ENCODE measurements around the gene BMP8A.
"Not testable (repeated sequence)": the region's sequence is repeated elsewhere in the genome, so short reads cannot be mapped to it uniquely, and the experiment has no call there.

The BMP8A gene

GRCh38 chr1:39515131-39516086 lies 24.0 kb downstream of the BMP8A start:
- H3K4me2 ChIP-seq (ENCODE audit: low read depth, low read length, poor library complexity, severe bottlenecking); H3K9me3 ChIP-seq (ENCODE audit: insufficient read depth, low read depth, low read length); H3F3A ChIP-seq (ENCODE audit: low read depth); H3K9me2 ChIP-seq (replicated peaks; ENCODE audit: low read depth, low read length); H3K4me3 ChIP-seq (ENCODE audit: low read length, poor library complexity, severe bottlenecking); H3K27me3 ChIP-seq (ENCODE audit: insufficient read depth, low read length, poor library complexity, severe bottlenecking); H3K4me1 ChIP-seq (ENCODE audit: insufficient read depth, low read length, poor library complexity, severe bottlenecking); H2AFZ ChIP-seq (ENCODE audit: low read length); H3K9ac ChIP-seq (ENCODE audit: low read depth, low read length, poor library complexity, severe bottlenecking); H4K20me1 ChIP-seq (ENCODE audit: insufficient read depth, low read length, poor library complexity, severe bottlenecking); H3K79me2 ChIP-seq (ENCODE audit: insufficient read depth, low read length); H3K36me3 ChIP-seq (ENCODE audit: insufficient read depth, low read length): not testable (repeated sequence)

- not testable (repeated sequence) for H3K9me2 ChIP-seq (replicated peaks; ENCODE audit: low read depth, low read length); H2AFZ ChIP-seq (ENCODE audit: low read length); H3K4me2 ChIP-seq (ENCODE audit: low read depth, low read length, poor library complexity, severe bottlenecking); H3K9me3 ChIP-seq (ENCODE audit: insufficient read depth, low read depth, low read length); H3K27me3 ChIP-seq (ENCODE audit: insufficient read depth, low read length, poor library complexity, severe bottlenecking); H3K36me3 ChIP-seq (ENCODE audit: insufficient read depth, low read length); H3F3A ChIP-seq (ENCODE audit: low read depth); H3K9ac ChIP-seq (ENCODE audit: low read depth, low read length, poor library complexity, severe bottlenecking); H4K20me1 ChIP-seq (ENCODE audit: insufficient read depth, low read length, poor library complexity, severe bottlenecking); H3K4me3 ChIP-seq (ENCODE audit: low read length, poor library complexity, severe bottlenecking); H3K4me1 ChIP-seq (ENCODE audit: insufficient read depth, low read length, poor library complexity, severe bottlenecking); H3K79me2 ChIP-seq (ENCODE audit: insufficient read depth, low read length)
These were observed 25.4 kb downstream of the BMP8A start for GRCh38 chr1:39516841-39517240.

GRCh38 chr1:39517936-39518335 lies 26.5 kb downstream of the BMP8A start:
- H3K9me2 ChIP-seq (replicated peaks; ENCODE audit: low read depth, low read length); H3K9ac ChIP-seq (ENCODE audit: low read depth, low read length, poor library complexity, severe bottlenecking); H3K4me2 ChIP-seq (ENCODE audit: low read depth, low read length, poor library complexity, severe bottlenecking); H3K9me3 ChIP-seq (ENCODE audit: insufficient read depth, low read depth, low read length); H4K20me1 ChIP-seq (ENCODE audit: insufficient read depth, low read length, poor library complexity, severe bottlenecking); H3K4me3 ChIP-seq (ENCODE audit: low read length, poor library complexity, severe bottlenecking); H3F3A ChIP-seq (ENCODE audit: low read depth); H2AFZ ChIP-seq (ENCODE audit: low read length); H3K4me1 ChIP-seq (ENCODE audit: insufficient read depth, low read length, poor library complexity, severe bottlenecking); H3K36me3 ChIP-seq (ENCODE audit: insufficient read depth, low read length); H3K79me2 ChIP-seq (ENCODE audit: insufficient read depth, low read length); H3K27me3 ChIP-seq (ENCODE audit: insufficient read depth, low read length, poor library complexity, severe bottlenecking): not testable (repeated sequence)

GRCh38 chr1:39519376-39519775 lies 27.9 kb downstream of the BMP8A start:
- H3K9ac ChIP-seq (ENCODE audit: low read depth, low read length, poor library complexity, severe bottlenecking); H3K4me1 ChIP-seq (ENCODE audit: insufficient read depth, low read length, poor library complexity, severe bottlenecking); H4K20me1 ChIP-seq (ENCODE audit: insufficient read depth, low read length, poor library complexity, severe bottlenecking); H3K27me3 ChIP-seq (ENCODE audit: insufficient read depth, low read length, poor library complexity, severe bottlenecking); H3K4me2 ChIP-seq (ENCODE audit: low read depth, low read length, poor library complexity, severe bottlenecking); H3K4me3 ChIP-seq (ENCODE audit: low read length, poor library complexity, severe bottlenecking); H3K9me2 ChIP-seq (replicated peaks; ENCODE audit: low read depth, low read length); H3F3A ChIP-seq (ENCODE audit: low read depth); H3K79me2 ChIP-seq (ENCODE audit: insufficient read depth, low read length); H2AFZ ChIP-seq (ENCODE audit: low read length); H3K9me3 ChIP-seq (ENCODE audit: insufficient read depth, low read depth, low read length); H3K36me3 ChIP-seq (ENCODE audit: insufficient read depth, low read length): not testable (repeated sequence)

- not testable (repeated sequence) for H3K9me3 ChIP-seq (ENCODE audit: insufficient read depth, low read depth, low read length); H3K4me2 ChIP-seq (ENCODE audit: low read depth, low read length, poor library complexity, severe bottlenecking); H3K79me2 ChIP-seq (ENCODE audit: insufficient read depth, low read length); H4K20me1 ChIP-seq (ENCODE audit: insufficient read depth, low read length, poor library complexity, severe bottlenecking); H3F3A ChIP-seq (ENCODE audit: low read depth); H3K36me3 ChIP-seq (ENCODE audit: insufficient read depth, low read length); H3K27me3 ChIP-seq (ENCODE audit: insufficient read depth, low read length, poor library complexity, severe bottlenecking); H2AFZ ChIP-seq (ENCODE audit: low read length); H3K9me2 ChIP-seq (replicated peaks; ENCODE audit: low read depth, low read length); H3K4me3 ChIP-seq (ENCODE audit: low read length, poor library complexity, severe bottlenecking); H3K9ac ChIP-seq (ENCODE audit: low read depth, low read length, poor library complexity, severe bottlenecking)
- peaks cover 13% of the 10 kb centered on the region for H3K4me1 ChIP-seq (ENCODE audit: insufficient read depth, low read length, poor library complexity, severe bottlenecking)
These were observed 30.8 kb downstream of the BMP8A start for GRCh38 chr1:39522221-39522620.
